Gastrocnemius medialis (tissue), 4 donors: ENCODE measurements around the gene TEX51.

Experiments
- CTCF ChIP-seq, 5 experiments: fragments of 450-650 bp in 3 of 5; fragments of 200-600 bp in 2 of 5; sonication (generic) in 2 of 5; IDR thresholded peaks in 4 of 5; conservative IDR thresholded peaks in 1 of 5; 1 replicate in 4 of 5; 2 replicates in 1 of 5; pipeline ENCODE4 v1.5.1; 2016 to 2019; ENCODE audit warnings: antibody characterized with exemption in 5 of 5, mild to moderate bottlenecking in 3 of 5, moderate library complexity in 3 of 5
- POLR2A ChIP-seq, 2 donors: fragments of 450-650 bp; IDR thresholded peaks; one replicate each; pipeline ENCODE4 v1.6.1; 2017; ENCODE audit warnings: antibody characterized with exemption in 2 of 2, mild to moderate bottlenecking in 2 of 2, moderate library complexity in 2 of 2

GRCh38 chr2:126914811-126915500, 16.3 kb downstream of the TEX51 start:
- TF ChIP-seq CTCF (IDR thresholded peaks at IDR 0.05 in 4 of 5, conservative IDR thresholded peaks at IDR 0.05 in 1 of 5) = no peak
- TF ChIP-seq POLR2A (IDR thresholded peaks at IDR 0.05) = no peak
